ENCODE data around the gene TMEM242.

- TF ChIP-seq CTCF (IDR thresholded peaks at IDR 0.05): no peak
- no peak for TF ChIP-seq TAF1 (IDR thresholded peaks at IDR 0.05; ENCODE audit: borderline replicate concordance, low read depth, low read length)
- TF ChIP-seq YY1 (IDR thresholded peaks at IDR 0.05; ENCODE audit: low read depth): no peak
- TF ChIP-seq ZBTB33 (IDR thresholded peaks at IDR 0.05; ENCODE audit: borderline replicate concordance, low read depth): no peak
- TF ChIP-seq RFX5 (IDR thresholded peaks at IDR 0.05; ENCODE audit: low read length): no peak
- no peak for TF ChIP-seq SMC3 (IDR thresholded peaks at IDR 0.05; ENCODE audit: low read depth, low read length)
Observed at GRCh38 chr6:157290797-157291196, 32.5 kb downstream of the TMEM242 start.
